Spinal cord (tissue), 10 donors: Measurements from ENCODE around the gene OLFM1. TPM values are rescaled to one million over a fixed set of nuclear protein-coding genes. Genes with fewer than 3 reads are reported as not detected.

ENCODE experiments used
- DNase-seq, 6 donors: peaks; one replicate each; pipeline versions ENCODE4 v3.0.0 to v3.0.0-alpha.2; 2013 to 2015; ENCODE audit warnings: low spot score in 6 of 6, low read depth in 4 of 6
- H3K27ac ChIP-seq: one replicate; pipeline ENCODE4 v1.5.1; 2013; ENCODE audit warnings: low read depth, low read length, control low read depth
- H3K27me3 ChIP-seq: one replicate; pipeline ENCODE4 v1.6.1; 2013; ENCODE audit warnings: low read length; ENCODE audit not compliant: control insufficient read depth, insufficient read depth
- H3K36me3 ChIP-seq: one replicate; pipeline ENCODE4 v1.6.1; 2013; ENCODE audit warnings: low read length; ENCODE audit not compliant: control insufficient read depth, insufficient read depth
- H3K4me1 ChIP-seq: one replicate; pipeline ENCODE4 v1.6.1; 2013; ENCODE audit warnings: low read length; ENCODE audit not compliant: control insufficient read depth, insufficient read depth
- H3K4me3 ChIP-seq: one replicate; pipeline ENCODE4 v1.5.1; 2013; ENCODE audit warnings: low read depth, low read length, control low read depth
- H3K9me3 ChIP-seq: one replicate; pipeline ENCODE4 v1.6.1; 2013; ENCODE audit warnings: low read length; ENCODE audit not compliant: control insufficient read depth, insufficient read depth
- WGBS: methylation state at CpG from one replicate; pipeline ENCODE4 v1.1.5; 2013; ENCODE audit warnings: missing lambda C conversion rate; ENCODE audit not compliant: insufficient coverage; 5-methylcytosine and 5-hydroxymethylcytosine counted together
- polyA plus RNA-seq, 2 donors: library from polyadenylated mRNA; unstranded; fragments of 120-200 nt; gene quantifications; one replicate each; pipeline ENCODE4 v1.2.1, GENCODE V29; 2013; ENCODE audit not compliant: insufficient read length in 2 of 2
- total RNA-seq, 2 donors: library from RNA; depleted of rRNA in 1 of 2; stranded (reverse); fragments of 120-200 nt in 1 of 2; fragments of >200 nt in 1 of 2; gene quantifications; one replicate each; pipeline versions ENCODE4 v1.2.3 to v1.2.4, GENCODE V29; 2013 to 2014
- donor health status: healthy.

OLFM1 gene
- total and polyA plus RNA-seq, 4 donors = 52.5 to 321 (median 205) TPM

GRCh38 chr9:135045928-135046738 lies 41.3 kb upstream of the OLFM1 start:
- WGBS = 75% methylated on average over 18 of the region's 18 CpGs

GRCh38 chr9:135046739-135047350 lies 40.6 kb upstream of the OLFM1 start:
- no peak overlapping the region for H3K4me3 ChIP-seq
- peaks cover 21% of the 10 kb centered on the region for H3K4me1 ChIP-seq
- H3K27me3 ChIP-seq = no peaks in the 10 kb centered on the region
- H3K9me3 ChIP-seq = no peaks in the 10 kb centered on the region
- DNase-seq = no peak
- H3K27ac ChIP-seq = no peak overlapping the region
- no peaks in the 10 kb centered on the region for H3K36me3 ChIP-seq
- WGBS = 98% methylated on average over 11 of the region's 12 CpGs

More at GRCh38 chr9:135045928-135046738, 41.3 kb upstream of the OLFM1 start:
- Histone ChIP-seq H3K27me3 (no peaks in the 10 kb centered on the region), H3K36me3 (no peaks in the 10 kb centered on the region), H3K4me3 (no peak overlapping the region), H3K9me3 (no peaks in the 10 kb centered on the region), H3K4me1 (peaks cover 21% of the 10 kb centered on the region), H3K27ac (no peak overlapping the region)
- DNase-seq = no peak

GRCh38 chr9:135047521-135047920 lies 39.9 kb upstream of the OLFM1 start:
- Histone ChIP-seq H3K4me1 (peaks cover 21% of the 10 kb centered on the region), H3K27ac (no peak overlapping the region), H3K9me3 (no peaks in the 10 kb centered on the region), H3K27me3 (no peaks in the 10 kb centered on the region), H3K4me3 (no peak overlapping the region), H3K36me3 (no peaks in the 10 kb centered on the region)
- no CpG with 5 or more reads among the region's 5 CpGs for WGBS
- DNase-seq = no peak

GRCh38 chr9:135048046-135048757 lies 39.3 kb upstream of the OLFM1 start:
- peaks cover 21% of the 10 kb centered on the region for H3K4me1 ChIP-seq
- H3K9me3 ChIP-seq = no peaks in the 10 kb centered on the region
- H3K27me3 ChIP-seq = no peaks in the 10 kb centered on the region
- no peak overlapping the region for H3K4me3 ChIP-seq
- 82% methylated on average over 10 of the region's 11 CpGs for WGBS
- H3K27ac ChIP-seq = no peak overlapping the region
- H3K36me3 ChIP-seq = no peaks in the 10 kb centered on the region
- no peak for DNase-seq

GRCh38 chr9:135048758-135049444 lies 38.6 kb upstream of the OLFM1 start:
- H3K27me3 ChIP-seq = no peaks in the 10 kb centered on the region
- no peak overlapping the region for H3K27ac ChIP-seq
- no peak overlapping the region for H3K4me3 ChIP-seq

GRCh38 chr9:135049460-135049859 lies 38.0 kb upstream of the OLFM1 start:
- WGBS = 57% methylated on average over 1 of the region's 7 CpGs
- peaks cover 21% of the 10 kb centered on the region for H3K4me1 ChIP-seq
- H3K27me3 ChIP-seq = no peaks in the 10 kb centered on the region
- no peaks in the 10 kb centered on the region for H3K9me3 ChIP-seq
- no peak overlapping the region for H3K27ac ChIP-seq
- no peak overlapping the region for H3K4me3 ChIP-seq
- H3K36me3 ChIP-seq = no peaks in the 10 kb centered on the region
- DNase-seq = no peak

More at GRCh38 chr9:135048758-135049444, 38.6 kb upstream of the OLFM1 start:
- no peaks in the 10 kb centered on the region for H3K9me3 ChIP-seq
- 34% methylated on average over 15 of the region's 17 CpGs for WGBS
- DNase-seq = peak in 2 of 6 donors; percentile 36 to 78
- no peaks in the 10 kb centered on the region for H3K36me3 ChIP-seq
- peaks cover 21% of the 10 kb centered on the region for H3K4me1 ChIP-seq

GRCh38 chr9:135050072-135050990 lies 37.1 kb upstream of the OLFM1 start:
- Histone ChIP-seq H3K27ac (no peak overlapping the region), H3K4me1 (peaks cover 21% of the 10 kb centered on the region), H3K9me3 (no peaks in the 10 kb centered on the region), H3K4me3 (no peak overlapping the region), H3K36me3 (no peaks in the 10 kb centered on the region), H3K27me3 (no peaks in the 10 kb centered on the region)
- WGBS = 92% methylated on average over 28 of the region's 31 CpGs
- DNase-seq = no peak

- 93% methylated on average over 13 of the region's 17 CpGs for WGBS
- Histone ChIP-seq H3K36me3 (no peaks in the 10 kb centered on the region), H3K27me3 (no peaks in the 10 kb centered on the region), H3K4me1 (peaks cover 21% of the 10 kb centered on the region), H3K9me3 (no peaks in the 10 kb centered on the region), H3K27ac (no peak overlapping the region), H3K4me3 (no peak overlapping the region)
- DNase-seq = no peak
Observed at GRCh38 chr9:135051316-135052038, 36.0 kb upstream of the OLFM1 start.
